Activated naive CD8-positive, alpha-beta T cell treated with anti-CD3 and anti-CD28 coated beads, Interleukin-2, amount 10 ng/mL, durations not matched to agents 7 days and 5 days (primary cell): ENCODE data around the gene CACNB3. TPM values are rescaled to one million over a fixed set of nuclear protein-coding genes. Genes with fewer than 3 reads are reported as not detected.

Source experiments
- ATAC-seq: fragments of 150-1000 bp; cut with Tn5 transposase; one replicate; pipeline ENCODE4 v1.10.0; 2021; ENCODE audit warnings: low read depth, moderate library complexity
- POLR2A ChIA-PET: fragments of 350-600 bp; sonication (Branson Sonifier 250); formaldehyde crosslinking; loops from one replicate; lab custom pipeline; 2021; ENCODE audit warnings: antibody characterized with exemption; lab: Charles Lee
- DNase-seq: peaks from one replicate; pipeline ENCODE4 v3.0.0; 2021
- H3K27ac Mint-ChIP-seq: one replicate; pipeline ENCODE4 v1.8.0; 2022; ENCODE audit warnings: mild to moderate bottlenecking, mixed read lengths
- H3K27me3 Mint-ChIP-seq: one replicate; pipeline ENCODE4 v1.8.0; 2022; ENCODE audit warnings: mild to moderate bottlenecking, moderate library complexity, mixed read lengths
- H3K36me3 Mint-ChIP-seq: one replicate; pipeline ENCODE4 v1.8.0; 2021; ENCODE audit warnings: mild to moderate bottlenecking, mixed read lengths
- H3K4me1 Mint-ChIP-seq: one replicate; pipeline ENCODE4 v1.8.0; 2021; ENCODE audit warnings: mixed read lengths
- H3K4me3 Mint-ChIP-seq: one replicate; pipeline ENCODE4 v1.8.0; 2022; ENCODE audit warnings: mild to moderate bottlenecking, moderate library complexity, mixed read lengths
- H3K9me3 Mint-ChIP-seq: one replicate; pipeline ENCODE4 v1.8.0; 2021; ENCODE audit warnings: mixed read lengths
- total RNA-seq, 2 experiments: library from RNA; stranded (reverse); gene quantifications; one replicate each; pipeline ENCODE4 v1.2.3, GENCODE V29; 2021

Gene CACNB3
- total RNA-seq, 2 experiments from 2014 or later, result 13.4 to 20.0 TPM

DNA sequence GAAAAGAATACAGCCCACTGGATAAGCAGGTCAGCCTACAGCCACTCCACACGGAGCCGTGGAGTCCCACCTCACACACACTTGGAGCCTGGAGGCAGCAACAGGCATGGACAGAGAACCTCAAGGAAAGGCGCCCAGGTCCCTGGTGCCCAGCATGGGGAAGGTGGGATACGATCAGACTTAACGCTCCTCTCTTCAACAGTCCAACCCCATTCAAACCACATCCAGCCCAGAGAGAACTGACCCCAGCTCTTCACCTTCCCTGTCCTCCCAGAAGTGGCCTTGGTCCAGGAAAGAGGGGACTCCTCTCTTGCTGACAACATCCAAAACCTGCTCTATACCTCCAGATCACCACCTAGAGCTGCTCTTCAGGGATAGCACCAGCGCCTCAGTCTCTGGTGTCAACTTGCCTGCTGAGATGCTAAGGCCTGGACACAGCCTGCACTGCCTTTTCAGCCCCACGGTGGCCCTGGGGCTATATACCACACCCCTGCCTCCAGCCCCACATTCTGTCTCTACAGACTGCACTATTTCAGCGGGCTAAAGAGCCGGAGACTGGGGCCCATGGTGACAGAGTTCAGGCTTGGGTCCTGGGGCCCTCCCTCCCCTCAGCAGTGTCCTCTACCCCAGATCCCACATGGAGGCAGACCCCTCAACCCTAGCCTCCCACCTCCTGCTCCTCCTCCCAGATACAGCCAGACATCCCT, 36.4 kb upstream of the CACNB3 start:
- Mint-ChIP-seq H3K27ac (no peak overlapping the region), H3K4me3 (no peak overlapping the region), H3K9me3 (no peaks in the 10 kb centered on the region), H3K27me3 (peaks cover 22% of the 10 kb centered on the region), H3K36me3 (no peaks in the 10 kb centered on the region), H3K4me1 (no peaks in the 10 kb centered on the region)
- no peak for ATAC-seq
- POLR2A ChIA-PET, result no interaction called here
- no peak for DNase-seq

DNA sequence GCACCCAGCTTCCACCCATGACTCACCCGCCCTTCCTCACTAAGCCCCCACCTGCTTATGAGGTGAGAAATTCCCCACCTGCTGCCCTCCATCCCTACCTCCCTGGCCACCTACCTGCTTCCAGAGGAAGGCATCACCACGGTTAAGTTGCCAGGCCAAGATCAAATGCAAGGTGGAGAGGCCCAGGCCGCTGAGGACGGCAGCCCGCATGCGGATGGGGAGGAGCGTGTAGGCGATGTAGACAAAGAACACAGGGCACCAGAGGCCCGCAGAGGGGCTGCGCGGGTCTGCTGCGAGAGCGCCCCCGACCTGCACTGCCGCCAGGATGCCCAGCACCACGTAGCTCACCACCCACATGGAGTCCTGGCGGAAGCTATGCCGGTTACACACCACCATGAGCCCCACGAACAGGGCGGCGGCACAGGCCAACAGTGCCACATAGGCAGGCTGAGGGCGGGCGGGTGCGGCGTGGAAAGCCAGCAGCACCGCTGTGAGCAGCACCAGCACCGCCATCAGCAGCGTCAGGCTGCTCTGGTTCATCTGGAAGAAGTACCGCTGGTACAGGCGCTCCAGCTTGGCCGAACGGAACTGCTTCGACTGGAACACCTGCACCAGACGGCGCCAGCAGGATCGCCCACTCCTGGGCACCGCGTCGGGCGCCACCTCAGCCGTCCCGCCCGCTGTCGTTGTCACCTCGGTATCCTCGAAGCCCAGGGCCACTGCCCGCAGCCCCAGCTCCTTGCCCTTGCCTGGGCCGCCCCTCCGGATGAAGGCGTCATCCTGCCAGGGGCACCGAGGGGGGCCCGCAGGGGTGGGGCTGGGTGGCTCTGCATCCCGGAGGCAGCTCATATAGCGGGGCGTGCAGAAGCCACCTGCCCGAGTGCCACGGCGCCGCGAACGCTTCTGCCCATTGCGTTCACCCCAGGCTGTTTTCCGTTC, 35.6 kb upstream of the CACNB3 start:
- H3K27ac Mint-ChIP-seq, result no peak overlapping the region
- H3K9me3 Mint-ChIP-seq, result no peaks in the 10 kb centered on the region
- no peaks in the 10 kb centered on the region for H3K4me1 Mint-ChIP-seq
- no peak for ATAC-seq
- H3K36me3 Mint-ChIP-seq, result no peaks in the 10 kb centered on the region
- no peak for DNase-seq
- peaks cover 30% of the 10 kb centered on the region for H3K27me3 Mint-ChIP-seq
- H3K4me3 Mint-ChIP-seq, result no peak overlapping the region
- POLR2A ChIA-PET, result no interaction called here

DNA sequence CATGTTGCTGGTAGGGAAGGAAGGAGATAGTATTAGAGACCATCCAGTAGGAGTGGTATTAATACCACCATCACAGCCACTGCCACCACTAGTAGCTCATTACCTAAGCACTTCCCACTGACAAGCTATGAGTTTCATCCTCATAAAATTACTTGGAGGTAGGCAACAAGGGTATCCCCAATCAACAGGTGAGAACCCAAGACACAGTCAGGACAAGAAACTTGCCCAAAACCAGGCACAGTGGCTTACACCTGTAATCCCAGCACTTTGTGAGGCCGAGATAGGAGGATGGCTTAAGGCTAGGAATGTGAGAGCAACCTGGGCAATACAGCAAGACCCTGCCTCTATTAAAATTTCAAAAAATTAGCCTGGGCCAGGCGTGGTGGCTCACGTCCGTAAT, 34.9 kb upstream of the CACNB3 start:
- peaks cover 38% of the 10 kb centered on the region for H3K27me3 Mint-ChIP-seq
- no peak overlapping the region for H3K4me3 Mint-ChIP-seq

GRCh38 chr12:48786591-48787544, 31.4 kb upstream of the CACNB3 start:
- DNase-seq (no peak), ATAC-seq (no peak)
- Mint-ChIP-seq H3K4me1 (peaks cover 6% of the 10 kb centered on the region), H3K27ac (no peak overlapping the region), H3K36me3 (no peaks in the 10 kb centered on the region), H3K27me3 (peaks cover 57% of the 10 kb centered on the region), H3K9me3 (no peaks in the 10 kb centered on the region), H3K4me3 (no peak overlapping the region)
- POLR2A ChIA-PET, result interaction anchor here (0.7 kb wide), 1 partner anchor 27 kb away, joined by 5 read pairs; no protein-coding TSS in a partner anchor

More for the DNA sequence above, 34.9 kb upstream of the CACNB3 start:
- H3K36me3 Mint-ChIP-seq, result no peaks in the 10 kb centered on the region
- DNase-seq (no peak), ATAC-seq (no peak)
- peaks cover 1% of the 10 kb centered on the region for H3K4me1 Mint-ChIP-seq
- no peaks in the 10 kb centered on the region for H3K9me3 Mint-ChIP-seq
- POLR2A ChIA-PET, result no interaction called here
- no peak overlapping the region for H3K27ac Mint-ChIP-seq

GRCh38 chr12:48787791-48788523, 30.3 kb upstream of the CACNB3 start:
- DNase-seq (no peak), ATAC-seq (no peak)
- no peak overlapping the region for H3K27ac Mint-ChIP-seq
- H3K4me1 Mint-ChIP-seq, result peaks cover 6% of the 10 kb centered on the region
- POLR2A ChIA-PET, result interaction anchor here (0.7 kb wide), 1 partner anchor 26 kb away, joined by 5 read pairs; no protein-coding TSS in a partner anchor
- H3K36me3 Mint-ChIP-seq, result no peaks in the 10 kb centered on the region
- H3K27me3 Mint-ChIP-seq, result peaks cover 57% of the 10 kb centered on the region
- no peaks in the 10 kb centered on the region for H3K9me3 Mint-ChIP-seq
- H3K4me3 Mint-ChIP-seq, result peak overlapping the region; percentile 30

DNA sequence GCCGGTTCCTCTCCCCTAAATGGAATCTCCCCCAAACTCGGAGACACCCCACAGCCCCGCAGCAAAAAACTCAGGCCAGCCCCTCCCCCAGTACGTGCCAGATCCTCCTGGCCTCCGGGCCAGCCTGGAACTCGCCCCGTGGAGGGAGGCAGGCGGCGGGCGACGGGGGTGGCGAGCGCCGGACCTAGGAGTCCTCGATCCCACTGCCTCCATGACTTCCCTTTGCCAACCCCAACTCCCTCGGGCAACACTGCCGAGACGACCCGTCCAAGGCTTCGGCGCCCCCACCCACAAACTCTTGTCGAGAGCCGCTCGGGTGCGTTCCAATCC, 29.8 kb upstream of the CACNB3 start:
- Mint-ChIP-seq H3K27me3 (peaks cover 57% of the 10 kb centered on the region), H3K27ac (no peak overlapping the region), H3K36me3 (no peaks in the 10 kb centered on the region), H3K4me3 (peak overlapping the region; percentile 30), H3K4me1 (peaks cover 6% of the 10 kb centered on the region), H3K9me3 (no peaks in the 10 kb centered on the region)
- DNase-seq (no peak), ATAC-seq (no peak)
- POLR2A ChIA-PET, result interaction anchor here (0.6 kb wide), 1 partner anchor 27 kb away, joined by 5 read pairs; no protein-coding TSS in a partner anchor

DNA sequence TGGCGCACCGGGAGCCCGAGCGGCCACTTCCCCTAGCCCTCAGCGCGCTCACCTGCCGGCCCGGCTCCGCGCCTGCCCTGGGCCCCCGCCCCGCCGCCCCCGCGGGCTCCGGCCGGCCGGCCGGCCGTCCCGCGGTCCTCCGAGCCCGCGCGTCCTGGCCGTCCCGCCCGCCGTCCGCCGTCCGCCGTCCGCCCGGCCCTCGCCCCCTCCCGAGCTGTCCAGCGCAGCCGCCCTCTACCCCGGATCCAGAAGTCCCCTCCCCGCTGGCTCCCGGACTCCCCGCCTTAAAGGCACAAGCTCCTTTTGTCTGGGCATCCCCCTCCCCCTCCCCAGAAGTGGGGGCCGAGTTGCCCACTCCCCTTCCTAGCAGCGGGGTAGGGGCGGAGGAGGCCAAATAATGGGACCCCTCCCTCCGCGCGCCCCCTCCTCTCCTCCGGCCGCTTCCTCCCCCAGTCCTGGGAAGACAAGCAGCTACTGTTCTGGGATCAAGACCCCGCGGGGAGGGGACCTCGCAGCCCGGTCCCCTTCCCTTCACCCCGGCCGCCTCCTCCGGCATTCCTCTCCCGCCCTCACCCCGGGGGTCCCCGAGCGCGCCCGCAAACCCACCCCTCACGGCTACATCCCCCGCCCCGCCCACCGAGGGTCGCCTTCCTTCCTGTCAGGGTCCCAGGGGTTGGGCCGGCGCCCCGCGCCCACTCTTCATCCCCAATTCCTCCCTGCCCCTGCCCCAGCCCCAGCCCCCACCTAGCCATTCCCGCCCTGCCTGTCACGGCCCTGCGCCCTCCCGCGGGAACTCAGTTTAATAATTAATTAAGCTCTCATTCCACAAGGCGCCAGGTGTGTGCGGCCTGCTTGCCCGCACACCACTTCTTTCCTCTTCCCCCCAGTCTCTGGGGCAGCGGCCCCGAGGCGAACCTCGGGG, 29.2 kb upstream of the CACNB3 start, which contains the start of gene ADCY6:
ADCY6 (minus strand) TSS at position 236 of the 922 bp plus-strand sequence. CDS start 5,655 bp downstream, outside the sequence.
- DNase-seq (no peak), ATAC-seq (peak; percentile 30)
- POLR2A ChIA-PET, result interaction anchor here (0.6 kb wide), 1 partner anchor 27 kb away, joined by 5 read pairs; no protein-coding TSS in a partner anchor
- H3K9me3 Mint-ChIP-seq, result no peaks in the 10 kb centered on the region
- no peaks in the 10 kb centered on the region for H3K36me3 Mint-ChIP-seq
- H3K4me3 Mint-ChIP-seq, result peak within 1 kb of the TSS; percentile 65
- no peak within 1 kb of the TSS for H3K27ac Mint-ChIP-seq
- H3K4me1 Mint-ChIP-seq, result peaks cover 6% of the 10 kb centered on the region
- H3K27me3 Mint-ChIP-seq, result peaks cover 58% of the 10 kb centered on the region

- ATAC-seq, result no peak
- no peaks in the 10 kb centered on the region for H3K36me3 Mint-ChIP-seq
- DNase-seq, result no peak
- H3K4me3 Mint-ChIP-seq, result peak overlapping the region; percentile 65
- H3K27ac Mint-ChIP-seq, result no peak overlapping the region
- H3K4me1 Mint-ChIP-seq, result peaks cover 6% of the 10 kb centered on the region
- POLR2A ChIA-PET, result no interaction called here
- peaks cover 57% of the 10 kb centered on the region for H3K27me3 Mint-ChIP-seq
- H3K9me3 Mint-ChIP-seq, result no peaks in the 10 kb centered on the region
Measured at GRCh38 chr12:48789858-48790326, 28.4 kb upstream of the CACNB3 start.

GRCh38 chr12:48793696-48794095, 24.6 kb upstream of the CACNB3 start:
- Mint-ChIP-seq H3K4me1 (peaks cover 12% of the 10 kb centered on the region), H3K36me3 (no peaks in the 10 kb centered on the region), H3K27ac (no peak overlapping the region), H3K9me3 (no peaks in the 10 kb centered on the region), H3K4me3 (no peak overlapping the region), H3K27me3 (peaks cover 26% of the 10 kb centered on the region)
- ATAC-seq (no peak), DNase-seq (no peak)
- POLR2A ChIA-PET, result no interaction called here

DNA sequence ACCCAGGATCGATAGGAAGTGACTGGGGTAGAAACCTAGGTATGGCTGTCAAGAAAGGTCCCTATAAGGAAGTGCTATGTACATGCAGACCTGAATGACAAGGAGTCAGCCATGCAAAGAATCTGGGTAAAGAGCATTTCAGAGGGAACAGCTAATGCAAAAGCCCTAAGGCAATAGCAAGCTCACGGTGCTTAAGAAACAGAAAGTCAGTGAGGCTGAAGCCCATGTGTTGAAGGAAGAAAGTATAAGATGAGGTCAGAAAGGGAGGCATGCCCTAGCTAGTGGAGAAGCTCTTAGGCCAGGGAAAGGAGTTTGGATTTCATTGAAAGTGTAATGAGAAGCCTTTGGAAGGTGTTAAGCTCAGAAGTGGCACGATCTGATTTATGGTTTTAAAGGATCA, 23.4 kb upstream of the CACNB3 start:
- ATAC-seq, result no peak
- Mint-ChIP-seq H3K36me3 (no peaks in the 10 kb centered on the region), H3K27me3 (peaks cover 16% of the 10 kb centered on the region), H3K27ac (no peak overlapping the region), H3K4me3 (no peak overlapping the region), H3K9me3 (no peaks in the 10 kb centered on the region), H3K4me1 (peaks cover 11% of the 10 kb centered on the region)
- no peak for DNase-seq
- POLR2A ChIA-PET, result no interaction called here
